NCI-H510A (cell line): Measurements from ENCODE around the gene ATF5.
"Not testable (repeated sequence)": the region's sequence is repeated elsewhere in the genome, so short reads cannot be mapped to it uniquely, and the experiment has no call there.

Experiments used
- DNase-seq: peaks from one replicate; lab custom pipeline; 2025; lab: John Stamatoyannopoulos, UW

The ATF5 gene

GRCh38 chr19:49949742-49950589 lies 21.0 kb downstream of the ATF5 start:
- no peak for DNase-seq

- no peak for DNase-seq
These were observed 21.6 kb downstream of the ATF5 start for GRCh38 chr19:49950590-49950948.

- DNase-seq: no peak
These were observed 22.0 kb downstream of the ATF5 start for GRCh38 chr19:49950956-49951526.

GRCh38 chr19:49951806-49952478 lies 22.9 kb downstream of the ATF5 start:
- DNase-seq: no peak

GRCh38 chr19:49952479-49952836 lies 23.5 kb downstream of the ATF5 start:
- DNase-seq: no peak

GRCh38 chr19:49952906-49953305 lies 23.9 kb downstream of the ATF5 start:
- DNase-seq: no peak

GRCh38 chr19:49953416-49953815 lies 24.4 kb downstream of the ATF5 start:
- DNase-seq: no peak

GRCh38 chr19:49954092-49954829 lies 25.3 kb downstream of the ATF5 start:
- no peak for DNase-seq

GRCh38 chr19:49954933-49955332 lies 25.9 kb downstream of the ATF5 start:
- no peak for DNase-seq

GRCh38 chr19:49956115-49956495 lies 27.1 kb downstream of the ATF5 start:
- DNase-seq: no peak

GRCh38 chr19:49957262-49957915 lies 28.4 kb downstream of the ATF5 start:
- DNase-seq: no peak

- DNase-seq: not testable (repeated sequence)
These were observed 29.1 kb downstream of the ATF5 start for GRCh38 chr19:49958144-49958543.

GRCh38 chr19:49958596-49958995 lies 29.6 kb downstream of the ATF5 start:
- not testable (repeated sequence) for DNase-seq

GRCh38 chr19:49959892-49960291 lies 30.9 kb downstream of the ATF5 start:
- DNase-seq: not testable (repeated sequence)

- DNase-seq: not testable (repeated sequence)
These were observed 32.0 kb downstream of the ATF5 start, which contains the start of gene SIGLEC11 for GRCh38 chr19:49960980-49961379. Gene SIGLEC11, minus strand, starts transcription at chr19:49961172. Its CDS starts 91 bp downstream, at chr19:49961081.

GRCh38 chr19:49968279-49968922 lies 39.4 kb downstream of the ATF5 start:
- no peak for DNase-seq

- DNase-seq: not testable (repeated sequence)
These were observed 40.4 kb downstream of the ATF5 start for GRCh38 chr19:49969355-49969754.

- DNase-seq: no peak
These were observed 43.0 kb downstream of the ATF5 start for GRCh38 chr19:49971991-49972411.

GRCh38 chr19:49972841-49973240 lies 43.8 kb downstream of the ATF5 start:
- DNase-seq: no peak

GRCh38 chr19:49973987-49974386 lies 45.0 kb downstream of the ATF5 start:
- no peak for DNase-seq

- DNase-seq: no peak
These were observed 46.0 kb downstream of the ATF5 start for GRCh38 chr19:49975051-49975450.
